H1 (cell line): ENCODE data around the gene GUCA2B. TPM values are rescaled to one million over a fixed set of nuclear protein-coding genes. Genes with fewer than 3 reads are reported as not detected.
A peak's percentile ranks its signal among the peaks of the same experiment; 100 is the strongest.

Experiments used
- CTCF ChIA-PET: fragments of 300-600 bp; sonication (Branson Sonifier 250); formaldehyde crosslinking; loops from one replicate; lab custom pipeline; 2021; ENCODE audit not compliant: partially characterized antibody; lab: Charles Lee
- POLR2A ChIA-PET: fragments of 300-600 bp; sonication (Branson Sonifier 250); formaldehyde crosslinking; loops from one replicate; lab custom pipeline; 2021; ENCODE audit warnings: inconsistent platforms; ENCODE audit not compliant: partially characterized antibody; lab: Charles Lee
- DNase-seq, 2 experiments: peaks; one replicate each; pipeline versions ENCODE4 v3.0.0 to v3.0.0-alpha.2; 2010 to 2022; ENCODE audit warnings: low spot score in 2 of 2, low read depth in 1 of 2, mixed read lengths in 1 of 2
- FAIRE-seq: peaks from 2 replicates; lab custom pipeline; 2011; peaks lifted over from hg19 to GRCh38; lab: Jason Lieb, UNC
- H2AFZ ChIP-seq: 2 replicates; pipeline ENCODE4 v1.8.1; 2012; ENCODE audit warnings: low read length, inconsistent platforms
- H2AK5ac ChIP-seq: 2 replicates; pipeline ENCODE4 v1.6.1; 2013; ENCODE audit warnings: low read depth, low read length
- H2BK120ac ChIP-seq: replicated peaks from 2 replicates; pipeline ENCODE3; 2013; ENCODE audit warnings: low read depth, low read length, inconsistent platforms
- H2BK12ac ChIP-seq: 2 replicates; pipeline ENCODE4 v1.6.1; 2013; ENCODE audit warnings: low read depth, low read length
- H2BK15ac ChIP-seq: 2 replicates; pipeline ENCODE4 v1.6.1; 2013; ENCODE audit warnings: low read length
- H2BK20ac ChIP-seq: 2 replicates; pipeline ENCODE4 v1.6.1; 2013; ENCODE audit warnings: low read length
- H2BK5ac ChIP-seq: 2 replicates; pipeline ENCODE4 v1.6.1; 2013; ENCODE audit warnings: low read depth, low read length
- H3K14ac ChIP-seq: 2 replicates; pipeline ENCODE4 v1.6.1; 2013; ENCODE audit warnings: inconsistent platforms; ENCODE audit not compliant: insufficient read length
- H3K18ac ChIP-seq: 2 replicates; pipeline ENCODE4 v1.6.1; 2013; ENCODE audit warnings: low read length; ENCODE audit errors: extremely low read depth
- H3K23ac ChIP-seq: 2 replicates; pipeline ENCODE4 v1.6.1; 2013; ENCODE audit warnings: inconsistent platforms; ENCODE audit not compliant: insufficient read length
- H3K23me2 ChIP-seq: 2 replicates; pipeline ENCODE4 v1.6.1; 2013; ENCODE audit warnings: low read depth, low read length
- H3K27ac ChIP-seq: 2 replicates; pipeline ENCODE4 v1.6.1; 2011; ENCODE audit warnings: low read depth, low read length, inconsistent platforms
- H3K27me3 ChIP-seq, 4 experiments: replicated peaks in 1 of 4; 1 replicate in 1 of 4; 2 replicates in 3 of 4; pipeline versions ENCODE4 v1.6.1 to v1.8.1; 2011 to 2013; ENCODE audit warnings: low read length in 3 of 4, mild to moderate bottlenecking in 3 of 4, inconsistent platforms in 2 of 4, mixed read lengths in 2 of 4, moderate library complexity in 1 of 4; ENCODE audit not compliant: control insufficient read depth in 3 of 4, insufficient read depth in 3 of 4; ENCODE audit errors: extremely low read depth in 1 of 4
- H3K36me3 ChIP-seq, 4 experiments: 2 replicates each; pipeline versions ENCODE4 v1.6.1 to v1.8.1; 2011 to 2013; ENCODE audit warnings: mild to moderate bottlenecking in 4 of 4, low read length in 3 of 4, moderate library complexity in 2 of 4, control low read depth in 1 of 4, inconsistent platforms in 1 of 4; ENCODE audit not compliant: insufficient read depth in 4 of 4, control insufficient read depth in 2 of 4
- H3K4ac ChIP-seq: replicated peaks from 2 replicates; pipeline ENCODE3; 2013; ENCODE audit warnings: low read length, low read depth, mixed read lengths, inconsistent platforms; ENCODE audit not compliant: insufficient read length
- H3K4me1 ChIP-seq, 4 experiments: replicated peaks in 1 of 4; 1 replicate in 1 of 4; 2 replicates in 3 of 4; pipeline versions ENCODE4 v1.6.1 to v1.8.1; 2011 to 2013; ENCODE audit warnings: low read length in 3 of 4, inconsistent platforms in 2 of 4, mixed read lengths in 1 of 4; ENCODE audit not compliant: insufficient read depth in 4 of 4, control insufficient read depth in 3 of 4
- H3K4me2 ChIP-seq, 2 experiments: 2 replicates each; pipeline versions ENCODE4 v1.6.1 to v1.8.1; 2011 to 2013; ENCODE audit warnings: low read depth in 2 of 2, low read length in 2 of 2, control low read depth in 1 of 2, inconsistent platforms in 1 of 2, mild to moderate bottlenecking in 1 of 2; ENCODE audit not compliant: insufficient read depth in 1 of 2
- H3K4me3 ChIP-seq, 4 experiments: fragments of 200-600, 300-600 bp in 1 of 4; sonication (generic), shearing (Covaris generic), sonication (Bioruptor Twin) in 1 of 4; 2 replicates each; pipeline versions ENCODE4 v1.5.1 to v1.8.1; 2011 to 2016; ENCODE audit warnings: low read length in 4 of 4, low read depth in 3 of 4, control low read depth in 2 of 4, inconsistent platforms in 2 of 4, mild to moderate bottlenecking in 2 of 4, mixed read lengths in 1 of 4, moderate library complexity in 1 of 4; ENCODE audit not compliant: insufficient read depth in 2 of 4; ENCODE audit errors: extremely low read depth in 1 of 4
- H3K56ac ChIP-seq: replicated peaks from 2 replicates; pipeline ENCODE3; 2013; ENCODE audit warnings: low read depth, mild to moderate bottlenecking, mixed read lengths, low read length, inconsistent platforms; ENCODE audit not compliant: insufficient read length
- H3K79me1 ChIP-seq: 2 replicates; pipeline ENCODE4 v1.6.1; 2013; ENCODE audit warnings: low read depth, low read length, control low read depth
- H3K79me2 ChIP-seq, 2 experiments: 2 replicates each; pipeline versions ENCODE4 v1.6.1 to v1.8.1; 2012 to 2013; ENCODE audit warnings: low read length in 2 of 2, mild to moderate bottlenecking in 2 of 2, inconsistent platforms in 1 of 2; ENCODE audit not compliant: insufficient read depth in 2 of 2, control insufficient read depth in 1 of 2
- H3K9ac ChIP-seq, 4 experiments: replicated peaks in 1 of 4; 1 replicate in 1 of 4; 2 replicates in 3 of 4; pipeline versions ENCODE4 v1.6.1 to v1.8.1; 2011 to 2013; ENCODE audit warnings: low read depth in 3 of 4, low read length in 3 of 4, control low read depth in 2 of 4, mild to moderate bottlenecking in 2 of 4, moderate library complexity in 2 of 4, inconsistent platforms in 1 of 4; ENCODE audit errors: extremely low read depth in 1 of 4
- H3K9me3 ChIP-seq, 2 experiments: 2 replicates each; pipeline versions ENCODE4 v1.6.1 to v1.8.1; 2012 to 2013; ENCODE audit warnings: mild to moderate bottlenecking in 2 of 2, moderate library complexity in 2 of 2, control low read depth in 1 of 2, inconsistent platforms in 1 of 2, low read depth in 1 of 2, low read length in 1 of 2, mixed read lengths in 1 of 2; ENCODE audit not compliant: insufficient read depth in 2 of 2
- H4K20me1 ChIP-seq, 2 experiments: replicated peaks in 1 of 2; 2 replicates each; pipeline versions ENCODE3 to v1.8.1; 2011 to 2013; ENCODE audit warnings: inconsistent platforms in 2 of 2, low read length in 2 of 2, mild to moderate bottlenecking in 1 of 2; ENCODE audit not compliant: insufficient read depth in 2 of 2, control insufficient read depth in 1 of 2
- H4K5ac ChIP-seq: 2 replicates; pipeline ENCODE4 v1.6.1; 2013; ENCODE audit warnings: low read length, low read depth, mixed read lengths, inconsistent platforms; ENCODE audit not compliant: insufficient read length
- H4K8ac ChIP-seq: 2 replicates; pipeline ENCODE4 v1.8.0; 2013; ENCODE audit warnings: mild to moderate bottlenecking, moderate library complexity, low read length, inconsistent platforms; ENCODE audit not compliant: insufficient read depth; ENCODE audit errors: extremely low read depth
- H4K91ac ChIP-seq: replicated peaks from 2 replicates; pipeline ENCODE3; 2013; ENCODE audit warnings: low read length, mixed read lengths, inconsistent platforms; ENCODE audit not compliant: insufficient read length
- CBX5 ChIP-seq: fragments of 300-800, 300-1000 bp; sonication (generic); IDR thresholded peaks from 2 replicates; pipeline ENCODE4 v1.7.1; 2016; ENCODE audit warnings: antibody characterized with exemption, low read length, low read depth
- CBX8 ChIP-seq: fragments of 300-800, 300-1000 bp; sonication (generic); IDR thresholded peaks from 2 replicates; pipeline ENCODE4 v1.7.1; 2016; ENCODE audit warnings: low read depth, low read length, borderline replicate concordance
- CEBPB ChIP-seq: IDR thresholded peaks from 2 replicates; pipeline ENCODE4 v1.6.1; 2012; ENCODE audit warnings: low read depth, low read length
- GABPA ChIP-seq: IDR thresholded peaks from 2 replicates; pipeline ENCODE4 v1.6.1; 2011; ENCODE audit warnings: mild to moderate bottlenecking, low read length, moderate library complexity, borderline replicate concordance; ENCODE audit not compliant: insufficient read depth
- JUND ChIP-seq: IDR thresholded peaks from 2 replicates; pipeline ENCODE4 v1.6.1; 2011; ENCODE audit warnings: mild to moderate bottlenecking, improper control_type of control experiment, low read length
- KDM1A ChIP-seq: fragments of 200-600, 300-600 bp; sonication (generic); IDR thresholded peaks from 2 replicates; pipeline ENCODE4 v1.7.1; 2016; ENCODE audit warnings: mild to moderate bottlenecking, low read length, borderline replicate concordance
- NRF1 ChIP-seq: IDR thresholded peaks from 2 replicates; pipeline ENCODE4 v1.6.1; 2011; ENCODE audit warnings: mild to moderate bottlenecking, low read depth, low read length, improper control_type of control experiment
- SIN3A ChIP-seq, 2 experiments: IDR thresholded peaks in 1 of 2; conservative IDR thresholded peaks in 1 of 2; 2 replicates each; pipeline ENCODE4 v1.6.1; 2011 to 2012; ENCODE audit warnings: low read length in 2 of 2, improper control_type of control experiment in 1 of 2, low read depth in 1 of 2, mild to moderate bottlenecking in 1 of 2
- WGBS, 2 experiments: shearing (Covaris generic) in 1 of 2; methylation state at CpG; one replicate each; pipeline versions ENCODE4 v1.1.6 to v1.1.7; 2013 to 2015; ENCODE audit warnings: low lambda C conversion rate in 2 of 2, mixed read lengths in 2 of 2, inconsistent platforms in 1 of 2, low coverage in 1 of 2, missing lambda C conversion rate in 1 of 2; ENCODE audit not compliant: insufficient replicate concordance in 2 of 2, insufficient coverage in 1 of 2, insufficient read length in 1 of 2; ENCODE audit errors: extremely low coverage in 1 of 2, missing lambda C conversion rate in 1 of 2; 5-methylcytosine and 5-hydroxymethylcytosine counted together
- polyA plus RNA-seq, 7 experiments: library from polyadenylated mRNA; depleted of rRNA in 3 of 7; stranded (reverse) in 5 of 7; unstranded in 2 of 7; fragments of >200 nt in 5 of 7; fragments of 200-250 nt in 2 of 7; gene quantifications; 1 replicate in 5 of 7; 2 replicates in 1 of 7; 4 replicates in 1 of 7; pipeline versions ENCODE4 v1.2.1 to v1.2.3, GENCODE V29; 2011 to 2013; ENCODE audit warnings: missing spikeins in 2 of 7, mixed read lengths in 2 of 7
- total RNA-seq: library from RNA; stranded (reverse); fragmentation: NEBNext Ultra II Directional; extraction: Animal tissue kit (Norgen Biotek cat#: 25700); gene quantifications from 2 replicates; pipeline ENCODE4 v1.2.1, GENCODE V29; 2021
- TF ChIP-seq, protein P1 (sequence below), 3 experiments: IDR thresholded peaks; 1 replicate in 2 of 3; 2 replicates in 1 of 3; pipeline versions ENCODE4 v1.5.1 to v1.6.1; 2011; ENCODE audit warnings: low read length in 3 of 3, mild to moderate bottlenecking in 3 of 3, inconsistent platforms in 2 of 3, low read depth in 1 of 3, moderate library complexity in 1 of 3; ENCODE audit not compliant: insufficient read depth in 1 of 3; ENCODE audit errors: control extremely low read depth in 1 of 3

The GUCA2B gene
- total and polyA plus RNA-seq, 2 of the 8 experiments (the other 6 are each of a cell fraction or from before 2014, with no cell fraction given): not detected

DNA sequence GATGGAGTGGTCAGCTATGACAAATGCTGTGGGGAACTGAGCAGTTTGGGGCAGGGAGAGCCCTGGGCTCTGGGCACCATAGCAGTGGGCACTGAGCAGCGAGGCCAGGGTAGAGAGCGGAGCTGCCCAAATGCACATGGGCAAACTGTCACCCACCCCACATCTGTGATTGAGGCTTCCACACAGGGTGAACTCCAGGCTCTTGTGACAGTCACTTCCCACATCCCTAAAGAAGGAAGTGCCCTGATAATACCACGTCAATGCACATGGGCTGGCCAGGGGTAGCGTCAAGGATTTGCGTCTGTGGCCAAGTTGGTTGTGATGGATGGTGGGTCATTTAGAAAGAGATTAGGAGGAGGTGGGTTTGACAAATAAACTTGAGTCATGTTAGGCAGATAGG, 2.6 kb upstream of the GUCA2B start:
- H2BK15ac ChIP-seq: no peak overlapping the region
- no peaks in the 10 kb centered on the region; the same call in 1 of the 2 replicates for H3K23me2 ChIP-seq
- H4K91ac ChIP-seq: no peak overlapping the region
- H4K20me1 ChIP-seq: peaks cover 0 to 2% of the 10 kb centered on the region in 2 experiments
- no peaks in the 10 kb centered on the region for H3K79me1 ChIP-seq
- peak overlapping the region; percentile 17; the same call in 1 of the 2 replicates for H4K8ac ChIP-seq
- H2BK5ac ChIP-seq: no peak overlapping the region
- H3K18ac ChIP-seq: no peak overlapping the region
- no peak overlapping the region for H3K27ac ChIP-seq
- no peak overlapping the region for H3K4me2 ChIP-seq
- H3K4me3 ChIP-seq: no peak overlapping the region
- H2BK20ac ChIP-seq: no peak overlapping the region
- no peak overlapping the region for H3K9ac ChIP-seq
- H3K14ac ChIP-seq: no peak overlapping the region
- H2BK120ac ChIP-seq: no peak overlapping the region
- DNase-seq (no peak), FAIRE-seq (no peak)
- H3K4ac ChIP-seq: no peak overlapping the region
- H3K4me1 ChIP-seq: no peaks in the 10 kb centered on the region
- no peak overlapping the region for H3K23ac ChIP-seq
- ChIA-PET CTCF (interaction anchor here (0.8 to 7.8 kb wide), 4 partner anchors 15 to 569 kb away, joined by 3 to 77 read pairs (median 3); no protein-coding TSS in a partner anchor), POLR2A (no interaction called here)
- no peak overlapping the region for H2AFZ ChIP-seq
- WGBS, 2 experiments: 89% methylated on average over 5 of the region's 5 CpGs; no CpG with 5 or more reads in 1 of the 2 experiments
- no peaks in the 10 kb centered on the region for H3K36me3 ChIP-seq
- H3K79me2 ChIP-seq: no peaks in the 10 kb centered on the region
- no peak overlapping the region for H2BK12ac ChIP-seq
- H2AK5ac ChIP-seq: no peak overlapping the region
- no peaks in the 10 kb centered on the region for H3K9me3 ChIP-seq
- no peak overlapping the region for H3K56ac ChIP-seq
- no peaks in the 10 kb centered on the region; a peak in 2 of 7 replicates for H3K27me3 ChIP-seq
- no peak overlapping the region for H4K5ac ChIP-seq
- no peak for TF ChIP-seq NRF1
- TF ChIP-seq CEBPB: no peak
- TF ChIP-seq, protein P1, sequence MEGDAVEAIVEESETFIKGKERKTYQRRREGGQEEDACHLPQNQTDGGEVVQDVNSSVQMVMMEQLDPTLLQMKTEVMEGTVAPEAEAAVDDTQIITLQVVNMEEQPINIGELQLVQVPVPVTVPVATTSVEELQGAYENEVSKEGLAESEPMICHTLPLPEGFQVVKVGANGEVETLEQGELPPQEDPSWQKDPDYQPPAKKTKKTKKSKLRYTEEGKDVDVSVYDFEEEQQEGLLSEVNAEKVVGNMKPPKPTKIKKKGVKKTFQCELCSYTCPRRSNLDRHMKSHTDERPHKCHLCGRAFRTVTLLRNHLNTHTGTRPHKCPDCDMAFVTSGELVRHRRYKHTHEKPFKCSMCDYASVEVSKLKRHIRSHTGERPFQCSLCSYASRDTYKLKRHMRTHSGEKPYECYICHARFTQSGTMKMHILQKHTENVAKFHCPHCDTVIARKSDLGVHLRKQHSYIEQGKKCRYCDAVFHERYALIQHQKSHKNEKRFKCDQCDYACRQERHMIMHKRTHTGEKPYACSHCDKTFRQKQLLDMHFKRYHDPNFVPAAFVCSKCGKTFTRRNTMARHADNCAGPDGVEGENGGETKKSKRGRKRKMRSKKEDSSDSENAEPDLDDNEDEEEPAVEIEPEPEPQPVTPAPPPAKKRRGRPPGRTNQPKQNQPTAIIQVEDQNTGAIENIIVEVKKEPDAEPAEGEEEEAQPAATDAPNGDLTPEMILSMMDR (IDR thresholded peaks at IDR 0.05; ENCODE audit: control extremely low read depth in 1 of 3, insufficient read depth in 1 of 3, low read depth in 1 of 3, low read length in 3 of 3): no peak
- no peak for TF ChIP-seq CBX5
- no peak for TF ChIP-seq JUND
- no peak for TF ChIP-seq SIN3A (conservative IDR thresholded peaks at IDR 0.05 in 1 of 2, IDR thresholded peaks at IDR 0.05 in 1 of 2; ENCODE audit: low read depth in 1 of 2, low read length in 2 of 2)
- TF ChIP-seq KDM1A: no peak
- TF ChIP-seq CBX8: no peak
- no peak for TF ChIP-seq GABPA
